Smooth muscle cell (in vitro differentiated cells): ENCODE data around the gene MYBPC1. TPM values are rescaled to one million over a fixed set of nuclear protein-coding genes. Genes with fewer than 3 reads are reported as not detected.

Experiments used
- DNase-seq: peaks from one replicate; lab custom pipeline; 2025; ENCODE audit not compliant: unreplicated experiment; lab: John Stamatoyannopoulos, UW
- H2AFZ ChIP-seq: fragments of 200-600 bp; sonication (generic); 2 replicates; pipeline ENCODE4 v1.6.0; 2016; ENCODE audit warnings: antibody characterized with exemption, low read depth, mild to moderate bottlenecking
- H3F3A ChIP-seq: fragments of 200-600 bp; sonication (generic); 2 replicates; pipeline ENCODE4 v1.6.0; 2017; ENCODE audit warnings: antibody characterized with exemption, low read depth
- H3K27ac ChIP-seq: fragments of 200-600 bp; sonication (generic); 2 replicates; pipeline ENCODE4 v1.5.1; 2016; ENCODE audit warnings: low read depth, mild to moderate bottlenecking
- H3K27me3 ChIP-seq: fragments of 200-600 bp; sonication (generic); 2 replicates; pipeline ENCODE4 v1.6.1; 2016; ENCODE audit warnings: low read depth, mild to moderate bottlenecking
- H3K36me3 ChIP-seq: fragments of 200-600 bp; sonication (generic); 2 replicates; pipeline ENCODE4 v1.5.1; 2016; ENCODE audit warnings: low read depth
- H3K4me1 ChIP-seq: fragments of 200-600 bp; sonication (generic); 2 replicates; pipeline ENCODE4 v1.5.1; 2016; ENCODE audit warnings: low read depth
- H3K4me2 ChIP-seq: fragments of 200-600 bp; sonication (generic); 2 replicates; pipeline ENCODE4 v1.6.0; 2016; ENCODE audit warnings: mild to moderate bottlenecking
- H3K4me3 ChIP-seq: fragments of 200-600 bp; sonication (generic); 2 replicates; pipeline ENCODE4 v1.5.1; 2016; ENCODE audit warnings: mild to moderate bottlenecking
- H3K79me2 ChIP-seq: fragments of 200-600 bp; sonication (generic); 2 replicates; pipeline ENCODE4 v1.6.0; 2016; ENCODE audit warnings: low read depth, mild to moderate bottlenecking
- H3K9ac ChIP-seq: fragments of 200-600 bp; sonication (generic); 2 replicates; pipeline ENCODE4 v1.6.0; 2016; ENCODE audit warnings: low read depth
- H3K9me3 ChIP-seq: fragments of 200-600 bp; sonication (generic); replicated peaks from 2 replicates; pipeline ENCODE4 v1.5.1; 2016; ENCODE audit warnings: low read depth
- H4K20me1 ChIP-seq: fragments of 200-600 bp; sonication (generic); 2 replicates; pipeline ENCODE4 v1.6.0; 2016; ENCODE audit warnings: low read depth
- WGBS: methylation state at CpG from one replicate; pipeline ENCODE4 v1.1.7; 2016; ENCODE audit warnings: low lambda C conversion rate; 5-methylcytosine and 5-hydroxymethylcytosine counted together
- polyA plus RNA-seq: library from polyadenylated mRNA; unstranded; fragments of >200 nt; fragmentation: Nextera tagmentation; extraction: Ambion mirVana; gene quantifications from 2 replicates; pipeline ENCODE4 v1.2.1, GENCODE V29; 2016
- total RNA-seq: library from RNA; depleted of rRNA; stranded (reverse); fragments of >200 nt; gene quantifications from 2 replicates; pipeline ENCODE4 v1.2.3, GENCODE V29; 2014
- TF ChIP-seq, protein P1 (sequence below): fragments of 200-600 bp; sonication (generic); IDR thresholded peaks from 2 replicates; pipeline ENCODE4 v1.5.1; 2017; ENCODE audit warnings: borderline replicate concordance, mild to moderate bottlenecking, antibody characterized with exemption; ENCODE audit not compliant: insufficient read depth, poor library complexity, severe bottlenecking

The MYBPC1 gene
- total and polyA plus RNA-seq, 2 experiments from 2014 or later, result not detected

DNA sequence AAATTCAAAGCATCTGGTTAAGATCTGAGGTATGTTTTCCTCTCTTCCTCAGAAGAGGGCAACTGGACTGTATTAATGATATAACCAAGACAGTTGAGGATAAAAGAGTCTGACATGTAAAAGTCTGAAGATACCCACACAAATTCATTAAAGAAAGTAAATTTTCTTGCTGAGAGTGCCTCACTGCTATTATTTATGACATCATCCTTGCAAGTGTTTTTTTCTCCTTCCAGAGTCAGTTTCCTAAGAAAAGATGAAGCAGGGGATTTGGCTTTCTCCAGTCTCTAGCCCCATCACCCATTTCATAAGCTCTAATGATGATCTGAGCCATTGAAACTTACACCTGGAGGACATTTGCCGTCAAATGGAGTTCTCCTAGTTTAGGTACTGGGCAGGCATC is 21.0 kb upstream of the MYBPC1 start:
- Histone ChIP-seq H3K4me2 (no peak overlapping the region), H3K4me1 (no peaks in the 10 kb centered on the region), H3K27me3 (no peaks in the 10 kb centered on the region), H3K79me2 (no peaks in the 10 kb centered on the region), H3K36me3 (no peaks in the 10 kb centered on the region), H2AFZ (no peak overlapping the region), H3K9ac (no peak overlapping the region), H3K27ac (no peak overlapping the region), H4K20me1 (no peaks in the 10 kb centered on the region), H3K9me3 (no peaks in the 10 kb centered on the region), H3K4me3 (no peak overlapping the region), H3F3A (no peaks in the 10 kb centered on the region)
- DNase-seq, result no peak
- 94% methylated on average over 1 of the region's 1 CpG for WGBS
- TF ChIP-seq, protein P1, sequence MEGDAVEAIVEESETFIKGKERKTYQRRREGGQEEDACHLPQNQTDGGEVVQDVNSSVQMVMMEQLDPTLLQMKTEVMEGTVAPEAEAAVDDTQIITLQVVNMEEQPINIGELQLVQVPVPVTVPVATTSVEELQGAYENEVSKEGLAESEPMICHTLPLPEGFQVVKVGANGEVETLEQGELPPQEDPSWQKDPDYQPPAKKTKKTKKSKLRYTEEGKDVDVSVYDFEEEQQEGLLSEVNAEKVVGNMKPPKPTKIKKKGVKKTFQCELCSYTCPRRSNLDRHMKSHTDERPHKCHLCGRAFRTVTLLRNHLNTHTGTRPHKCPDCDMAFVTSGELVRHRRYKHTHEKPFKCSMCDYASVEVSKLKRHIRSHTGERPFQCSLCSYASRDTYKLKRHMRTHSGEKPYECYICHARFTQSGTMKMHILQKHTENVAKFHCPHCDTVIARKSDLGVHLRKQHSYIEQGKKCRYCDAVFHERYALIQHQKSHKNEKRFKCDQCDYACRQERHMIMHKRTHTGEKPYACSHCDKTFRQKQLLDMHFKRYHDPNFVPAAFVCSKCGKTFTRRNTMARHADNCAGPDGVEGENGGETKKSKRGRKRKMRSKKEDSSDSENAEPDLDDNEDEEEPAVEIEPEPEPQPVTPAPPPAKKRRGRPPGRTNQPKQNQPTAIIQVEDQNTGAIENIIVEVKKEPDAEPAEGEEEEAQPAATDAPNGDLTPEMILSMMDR, result no peak

DNA sequence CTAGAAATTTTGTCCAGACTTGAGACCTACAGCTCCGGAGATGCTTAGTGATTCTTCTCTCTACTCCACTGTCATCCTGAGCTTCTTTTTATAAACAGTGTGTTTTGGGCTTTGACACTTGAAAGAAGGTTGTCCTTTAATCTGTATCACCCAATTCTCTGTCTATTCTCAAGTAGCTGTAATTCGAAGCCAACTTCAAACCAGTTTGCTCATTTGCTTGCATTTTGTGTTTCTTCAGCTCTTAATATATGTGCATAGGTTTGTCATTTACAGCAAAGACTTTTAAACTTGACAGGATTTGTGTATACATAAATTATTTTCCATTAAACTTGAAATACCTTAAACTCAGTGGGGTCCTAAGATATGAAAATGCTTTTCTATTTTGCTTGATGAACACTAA is 16.4 kb upstream of the MYBPC1 start:
- no peak for DNase-seq
- H3K36me3 ChIP-seq, result no peaks in the 10 kb centered on the region
- H3F3A ChIP-seq, result no peaks in the 10 kb centered on the region
- no peaks in the 10 kb centered on the region for H3K79me2 ChIP-seq
- TF ChIP-seq, protein P1, result no peak
- H3K9me3 ChIP-seq, result no peaks in the 10 kb centered on the region
- H3K9ac ChIP-seq, result no peak overlapping the region
- no peak overlapping the region for H3K4me2 ChIP-seq
- no peaks in the 10 kb centered on the region for H4K20me1 ChIP-seq
- H3K27ac ChIP-seq, result no peak overlapping the region
- H3K4me1 ChIP-seq, result no peaks in the 10 kb centered on the region
- 94% methylated on average over 2 of the region's 2 CpGs for WGBS
- H3K4me3 ChIP-seq, result no peak overlapping the region
- H2AFZ ChIP-seq, result no peak overlapping the region
- H3K27me3 ChIP-seq, result no peaks in the 10 kb centered on the region

DNA sequence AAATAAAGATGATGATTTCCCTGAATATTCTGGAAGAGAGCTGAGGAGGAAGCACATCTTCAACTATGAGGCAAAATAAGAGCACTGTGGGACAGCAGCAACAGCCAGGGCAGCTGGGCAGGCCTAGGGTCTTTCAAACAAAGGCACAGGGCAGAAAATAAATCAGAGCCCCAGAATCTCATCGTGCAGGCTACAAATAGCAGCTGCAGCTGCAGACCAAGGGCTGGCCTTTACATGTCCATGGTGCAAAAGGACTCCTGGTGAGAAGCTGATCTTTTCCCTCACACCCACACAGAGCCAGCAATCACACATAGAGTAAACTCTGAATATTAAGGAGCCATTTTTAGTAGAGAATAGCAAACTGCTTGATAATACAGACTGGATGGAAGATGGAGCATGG is 13.6 kb upstream of the MYBPC1 start:
- no peaks in the 10 kb centered on the region for H3K27me3 ChIP-seq
- H3K4me2 ChIP-seq, result no peak overlapping the region
- H3K4me3 ChIP-seq, result no peak overlapping the region
- H3K27ac ChIP-seq, result no peak overlapping the region
- TF ChIP-seq, protein P1, result no peak
- 12% methylated on average over 1 of the region's 1 CpG for WGBS
- H3K9me3 ChIP-seq, result no peaks in the 10 kb centered on the region
- no peaks in the 10 kb centered on the region for H4K20me1 ChIP-seq
- no peaks in the 10 kb centered on the region for H3K36me3 ChIP-seq
- H3K4me1 ChIP-seq, result no peaks in the 10 kb centered on the region
- no peaks in the 10 kb centered on the region for H3K79me2 ChIP-seq
- DNase-seq, result no peak
- no peak overlapping the region for H3K9ac ChIP-seq
- H2AFZ ChIP-seq, result no peak overlapping the region
- no peaks in the 10 kb centered on the region for H3F3A ChIP-seq

DNA sequence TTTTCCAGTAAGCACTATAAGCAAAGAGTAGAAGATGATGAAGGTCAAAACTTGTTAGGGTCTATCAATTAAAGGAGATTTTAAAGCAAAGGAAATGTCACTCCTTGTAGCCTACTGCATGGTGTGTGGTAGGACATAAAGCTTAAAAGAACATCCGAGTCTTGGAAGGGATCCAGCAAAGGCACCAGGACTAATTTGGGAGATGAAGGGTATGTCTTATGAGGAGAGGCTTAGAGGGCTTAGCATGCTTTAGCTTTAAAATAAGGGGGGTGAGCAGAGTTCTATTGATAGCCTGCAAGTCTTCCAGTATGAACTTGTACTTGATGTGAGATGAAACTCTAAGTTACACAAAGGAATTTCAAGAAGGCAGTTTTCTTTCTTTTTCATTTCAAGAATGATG is 11.8 kb upstream of the MYBPC1 start:
- 52% methylated on average over 1 of the region's 1 CpG for WGBS
- Histone ChIP-seq H2AFZ (no peak overlapping the region), H4K20me1 (no peaks in the 10 kb centered on the region), H3K27me3 (no peaks in the 10 kb centered on the region), H3K36me3 (no peaks in the 10 kb centered on the region), H3K27ac (no peak overlapping the region), H3K4me1 (no peaks in the 10 kb centered on the region), H3K9ac (no peak overlapping the region), H3F3A (no peaks in the 10 kb centered on the region), H3K9me3 (no peaks in the 10 kb centered on the region), H3K4me3 (no peak overlapping the region), H3K4me2 (no peak overlapping the region), H3K79me2 (no peaks in the 10 kb centered on the region)
- TF ChIP-seq, protein P1, result no peak
- no peak for DNase-seq
